Germinal center (tissue), 1 donor: ENCODE measurements around the gene SLC35F6.
"Not testable (repeated sequence)": the region's sequence is repeated elsewhere in the genome, so short reads cannot be mapped to it uniquely, and the experiment has no call there.

Source experiments
- DNase-seq: peaks from one replicate; pipeline ENCODE4 v3.0.0; 2012; ENCODE audit warnings: mixed read lengths, low spot score

SLC35F6 gene

DNA sequence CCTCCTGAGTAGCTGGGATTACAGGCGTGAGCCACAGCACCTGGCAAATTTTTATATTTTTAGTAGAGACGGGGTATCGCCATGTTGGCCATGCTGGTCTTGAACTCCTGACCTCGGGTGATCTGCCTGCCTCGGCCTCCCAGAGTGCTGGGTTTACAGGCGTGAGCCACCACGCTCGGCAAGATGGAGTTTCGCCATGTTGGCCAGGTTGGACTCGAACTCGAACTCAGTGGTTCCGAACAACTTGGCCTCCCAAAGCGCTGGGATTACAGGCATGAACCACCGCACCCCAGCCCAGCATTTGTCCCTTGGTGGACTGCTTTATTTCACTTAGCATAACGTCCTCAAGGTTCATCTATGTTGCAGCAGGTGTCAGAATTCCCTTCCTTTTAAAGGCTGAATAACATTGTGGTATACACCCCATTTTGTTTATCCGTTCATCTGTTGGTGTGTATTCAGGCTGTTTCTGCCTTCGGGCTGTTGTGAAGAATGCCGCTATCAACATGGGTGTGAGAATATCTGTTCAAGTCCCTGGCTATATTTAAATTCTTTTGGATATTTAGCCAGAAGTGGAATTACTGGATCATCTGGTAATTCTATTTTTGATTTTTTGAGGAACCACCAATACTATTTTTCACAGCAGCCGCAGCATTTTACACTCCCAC lies 20.6 kb downstream of the SLC35F6 start:
- DNase-seq = no peak

- peak; percentile 100 for DNase-seq
Measured at GRCh38 chr2:26785431-26786206, 21.5 kb downstream of the SLC35F6 start, which contains the start of gene CENPA. Gene CENPA (plus strand): TSS chr2:26786056. CDS start chr2:26786197, 141 bp downstream.

DNA sequence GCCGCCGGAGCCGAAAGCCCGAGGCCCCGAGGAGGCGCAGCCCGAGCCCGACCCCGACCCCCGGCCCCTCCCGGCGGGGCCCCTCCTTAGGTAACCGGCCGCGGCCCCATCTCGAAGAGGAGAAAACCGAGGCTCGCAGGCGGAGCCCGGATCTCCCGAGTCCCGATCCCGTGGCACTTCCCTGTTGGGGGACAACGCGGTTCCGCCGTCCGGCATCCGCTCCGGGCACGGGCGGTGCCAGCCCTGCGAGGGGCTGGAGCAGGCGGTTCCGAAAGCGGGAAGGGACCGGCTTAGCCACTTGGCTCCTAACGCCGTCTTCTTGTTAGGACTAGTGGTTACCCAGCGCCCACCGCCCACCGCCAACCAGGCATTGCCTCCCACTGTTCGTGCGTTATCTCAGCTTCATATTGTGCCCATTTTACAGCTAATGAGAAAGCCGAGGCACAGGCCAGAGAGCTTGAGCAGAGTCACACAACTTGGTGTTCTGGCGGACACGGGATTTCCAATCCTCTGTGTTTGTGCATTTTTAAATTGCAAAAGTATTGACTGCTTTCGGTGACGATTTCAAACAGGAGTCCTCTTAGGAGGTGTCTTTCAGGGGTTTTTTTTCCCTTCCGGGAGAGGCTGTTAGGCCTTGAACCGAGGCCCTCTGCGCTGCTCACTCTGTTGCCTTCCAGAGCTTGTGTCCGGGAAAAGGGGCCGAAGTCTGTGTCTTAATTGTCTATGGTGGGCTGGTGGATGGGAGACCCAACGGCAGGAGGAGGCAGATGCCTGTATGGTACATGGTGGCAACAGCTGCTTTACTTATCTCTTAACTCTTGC lies 22.3 kb downstream of the SLC35F6 start:
- DNase-seq = peak; percentile 47

GRCh38 chr2:26792720-26793119 lies 28.6 kb downstream of the SLC35F6 start:
- DNase-seq = no peak

DNA sequence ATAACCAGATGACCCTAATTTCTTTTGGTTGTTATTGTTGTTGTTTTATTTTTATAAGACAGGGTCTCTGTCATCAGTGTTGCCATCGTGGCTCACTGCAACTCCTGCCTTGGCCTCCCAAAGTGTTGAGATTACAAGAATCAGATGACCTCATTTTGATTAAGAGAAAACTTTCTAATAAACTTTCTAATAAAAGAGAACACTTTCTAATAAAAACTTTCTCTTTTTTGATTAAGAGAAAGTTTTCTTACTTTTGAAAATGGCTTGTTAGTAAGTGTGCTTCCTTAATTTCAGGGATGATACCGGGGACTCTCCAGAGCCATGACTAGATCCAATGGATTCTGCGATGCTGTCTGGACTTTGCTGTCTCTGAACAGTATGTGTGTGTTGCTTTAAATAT lies 29.4 kb downstream of the SLC35F6 start:
- no peak for DNase-seq

DNA sequence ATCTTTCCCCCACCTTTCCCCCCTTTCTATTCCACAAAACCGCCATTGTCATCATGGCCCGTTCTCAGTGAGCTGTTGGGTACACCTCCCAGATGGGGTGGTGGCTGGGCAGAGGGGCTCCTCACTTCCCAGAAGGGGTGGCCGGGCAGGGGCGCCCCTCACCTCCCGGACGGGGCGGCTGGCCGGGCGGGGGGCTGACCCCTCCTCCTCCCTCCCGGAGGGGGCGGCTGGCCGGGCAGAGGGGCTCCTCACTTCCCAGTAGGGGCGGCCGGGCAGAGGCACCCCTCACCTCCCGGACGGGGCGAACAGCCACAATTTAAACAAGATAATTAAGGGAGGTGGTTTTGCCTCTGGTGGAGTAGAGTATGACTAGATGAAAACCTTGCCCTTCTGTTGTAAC lies 31.1 kb downstream of the SLC35F6 start:
- not testable (repeated sequence) for DNase-seq

GRCh38 chr2:26801328-26801727 lies 37.2 kb downstream of the SLC35F6 start:
- DNase-seq = no peak

DNA sequence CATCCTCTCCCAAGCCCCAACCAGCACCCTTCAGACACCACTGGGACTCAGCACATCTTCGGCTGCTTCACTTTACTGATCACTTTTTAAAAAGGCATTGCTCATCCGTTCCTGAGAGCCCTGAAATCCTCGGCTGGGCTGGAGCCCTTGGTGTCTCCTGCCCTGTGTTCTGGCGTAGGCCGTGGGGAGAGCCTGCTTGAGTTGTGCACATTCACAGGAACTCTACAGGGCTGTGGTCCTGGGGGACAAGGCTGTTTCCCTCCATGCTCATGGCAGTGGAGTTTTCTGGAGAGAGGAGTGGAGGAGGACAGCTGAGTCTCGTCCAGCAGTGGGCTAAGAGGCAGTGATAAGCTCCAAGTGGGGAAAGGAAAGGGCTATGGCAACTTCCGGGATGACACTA lies 37.7 kb downstream of the SLC35F6 start:
- DNase-seq = no peak

GRCh38 chr2:26805241-26805676 lies 41.2 kb downstream of the SLC35F6 start:
- no peak for DNase-seq

- no peak for DNase-seq
Measured at GRCh38 chr2:26807788-26808460, 43.8 kb downstream of the SLC35F6 start.

- DNase-seq = no peak
Measured at GRCh38 chr2:26809211-26809610, 45.1 kb downstream of the SLC35F6 start.

DNA sequence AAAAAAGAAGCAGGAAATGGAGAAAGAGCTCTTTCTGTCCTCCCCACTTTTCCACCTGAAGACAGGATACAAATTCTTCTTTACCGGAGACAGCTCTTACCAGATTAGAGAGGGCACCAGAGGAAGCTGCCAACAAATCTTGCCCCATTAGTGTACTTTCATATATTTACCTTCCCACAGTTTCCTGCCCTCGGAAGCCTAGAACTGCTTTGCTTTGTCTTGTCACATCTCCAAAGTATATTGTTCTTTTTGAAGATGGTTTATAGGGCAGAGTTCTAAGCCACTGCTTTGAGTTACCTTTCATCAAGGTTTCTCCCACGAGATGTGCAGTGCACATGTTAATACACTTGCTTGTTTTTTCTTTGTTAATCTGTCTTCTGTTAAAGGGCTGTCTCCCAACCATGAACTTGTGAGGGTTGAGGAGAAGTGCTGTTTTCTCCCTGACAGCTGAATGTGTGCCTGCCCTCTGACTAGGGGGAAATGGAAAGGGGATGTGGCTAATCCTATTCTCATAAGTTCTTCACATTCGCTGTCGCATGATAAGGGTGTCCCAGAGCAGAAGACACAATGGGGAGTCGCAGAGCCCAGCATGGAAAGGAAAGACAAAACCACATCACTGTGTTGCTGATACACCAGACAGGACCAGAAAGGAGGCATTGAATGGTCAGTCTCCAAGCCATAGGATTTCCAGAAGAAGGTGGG lies 45.9 kb downstream of the SLC35F6 start:
- DNase-seq = no peak

DNA sequence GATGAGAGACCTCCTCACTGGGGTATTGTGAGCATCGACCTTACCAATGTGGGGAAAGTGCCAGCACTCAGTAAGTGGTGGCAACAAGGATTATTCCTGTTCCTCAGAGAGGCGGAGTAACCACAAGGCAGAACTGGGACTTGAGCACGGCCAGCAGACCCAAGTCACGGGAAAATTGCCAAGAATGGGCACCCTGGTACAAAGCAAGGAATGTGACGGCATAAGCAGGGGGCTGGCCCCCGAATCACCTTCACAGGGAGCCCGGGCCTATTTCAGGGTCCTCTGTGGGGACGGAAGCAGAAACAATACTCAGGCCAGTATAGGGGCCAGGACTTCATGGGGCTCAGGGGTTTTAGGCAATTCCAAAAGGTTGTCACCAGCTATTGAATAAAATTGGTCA lies 47.2 kb downstream of the SLC35F6 start:
- DNase-seq = no peak

GRCh38 chr2:26811791-26812694 lies 48.0 kb downstream of the SLC35F6 start:
- no peak for DNase-seq

GRCh38 chr2:26812731-26813130 lies 48.6 kb downstream of the SLC35F6 start:
- DNase-seq = no peak

GRCh38 chr2:26814072-26814765 lies 50.1 kb downstream of the SLC35F6 start:
- DNase-seq = not testable (repeated sequence)

DNA sequence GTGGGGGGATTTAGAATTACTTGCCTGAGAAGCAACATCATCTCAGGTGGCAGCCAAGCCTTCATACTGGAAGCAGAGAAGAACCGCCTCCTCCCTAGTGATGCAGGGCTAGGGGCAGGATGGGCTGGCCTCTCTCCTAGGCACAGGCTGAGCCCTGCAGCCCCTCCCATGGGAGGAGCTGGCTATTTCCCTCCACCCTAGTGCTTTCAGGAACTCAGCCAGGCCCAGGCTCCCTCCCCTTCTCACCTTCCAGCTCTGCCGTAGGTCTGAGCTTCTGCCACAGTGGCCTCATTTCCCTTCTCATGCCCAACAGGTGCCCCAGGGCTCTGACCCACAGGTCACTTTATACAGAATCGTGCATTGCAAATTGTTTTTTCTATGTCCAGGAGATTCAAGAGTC lies 52.8 kb downstream of the SLC35F6 start:
- DNase-seq = no peak

- DNase-seq = no peak
Measured at GRCh38 chr2:26818255-26818654, 54.2 kb downstream of the SLC35F6 start.

- no peak for DNase-seq
Measured at GRCh38 chr2:26818972-26819371, 54.9 kb downstream of the SLC35F6 start.

GRCh38 chr2:26820932-26821331 lies 56.8 kb downstream of the SLC35F6 start:
- DNase-seq = no peak
